Osteocyte (in vitro differentiated cells): ENCODE results near the gene EIF2S2. TPM values are rescaled to one million over a fixed set of nuclear protein-coding genes. Genes with fewer than 3 reads are reported as not detected.

ENCODE experiments used
- DNase-seq: peaks from one replicate; pipeline ENCODE4 v3.0.0; 2021; ENCODE audit warnings: mixed read lengths; ENCODE audit not compliant: unreplicated experiment; ENCODE audit errors: extremely low spot score
- H3K27ac Mint-ChIP-seq: one replicate; pipeline ENCODE4 v1.8.0; 2021; ENCODE audit warnings: mild to moderate bottlenecking, mixed read lengths; ENCODE audit not compliant: unreplicated experiment
- H3K27me3 Mint-ChIP-seq: one replicate; pipeline ENCODE4 v1.8.0; 2021; ENCODE audit warnings: mixed read lengths; ENCODE audit not compliant: unreplicated experiment
- H3K36me3 Mint-ChIP-seq: one replicate; pipeline ENCODE4 v1.8.0; 2021; ENCODE audit warnings: mixed read lengths; ENCODE audit not compliant: unreplicated experiment
- H3K4me1 Mint-ChIP-seq: one replicate; pipeline ENCODE4 v1.8.0; 2021; ENCODE audit warnings: mixed read lengths; ENCODE audit not compliant: unreplicated experiment
- H3K4me3 Mint-ChIP-seq: one replicate; pipeline ENCODE4 v1.8.0; 2021; ENCODE audit warnings: mild to moderate bottlenecking, moderate library complexity, mixed read lengths; ENCODE audit not compliant: unreplicated experiment
- H3K9me3 Mint-ChIP-seq: one replicate; pipeline ENCODE4 v1.8.0; 2021; ENCODE audit warnings: mixed read lengths; ENCODE audit not compliant: unreplicated experiment
- CTCF ChIP-seq: fragments of 200-600 bp; sonication (generic); IDR thresholded peaks from 2 replicates; pipeline ENCODE4 v1.5.0; 2021; ENCODE audit warnings: antibody characterized with exemption, mild to moderate bottlenecking, moderate library complexity
- total RNA-seq: library from RNA; stranded (reverse); gene quantifications from 2 replicates; pipeline ENCODE4 v1.2.1, GENCODE V29; 2021

Gene EIF2S2
- total RNA-seq, 1 donor from 2014 or later: 87.9 TPM

- no peak overlapping the region for H3K27ac Mint-ChIP-seq
- DNase-seq: no peak
- H3K4me3 Mint-ChIP-seq: no peak overlapping the region
- peaks cover 7% of the 10 kb centered on the region for H3K4me1 Mint-ChIP-seq
- H3K36me3 Mint-ChIP-seq: no peaks in the 10 kb centered on the region
- no peak for TF ChIP-seq CTCF
- no peaks in the 10 kb centered on the region for H3K9me3 Mint-ChIP-seq
- H3K27me3 Mint-ChIP-seq: no peaks in the 10 kb centered on the region
Measured at GRCh38 chr20:34049389-34049788, 62.7 kb downstream of the EIF2S2 start.

GRCh38 chr20:34047917-34048316, 64.1 kb downstream of the EIF2S2 start:
- no peaks in the 10 kb centered on the region for H3K9me3 Mint-ChIP-seq
- no peak overlapping the region for H3K27ac Mint-ChIP-seq
- peaks cover 9% of the 10 kb centered on the region for H3K4me1 Mint-ChIP-seq
- no peaks in the 10 kb centered on the region for H3K27me3 Mint-ChIP-seq
- no peak for TF ChIP-seq CTCF
- no peak for DNase-seq
- H3K4me3 Mint-ChIP-seq: no peak overlapping the region
- H3K36me3 Mint-ChIP-seq: no peaks in the 10 kb centered on the region

GRCh38 chr20:34047010-34047687, 64.9 kb downstream of the EIF2S2 start:
- Mint-ChIP-seq H3K4me3 (no peak overlapping the region), H3K9me3 (no peaks in the 10 kb centered on the region), H3K36me3 (no peaks in the 10 kb centered on the region), H3K27ac (no peak overlapping the region), H3K4me1 (peaks cover 17% of the 10 kb centered on the region), H3K27me3 (no peaks in the 10 kb centered on the region)
- no peak for TF ChIP-seq CTCF
- no peak for DNase-seq

GRCh38 chr20:34045930-34046725, 65.9 kb downstream of the EIF2S2 start:
- Mint-ChIP-seq H3K36me3 (no peaks in the 10 kb centered on the region), H3K4me1 (peaks cover 17% of the 10 kb centered on the region), H3K27me3 (no peaks in the 10 kb centered on the region), H3K4me3 (no peak overlapping the region), H3K27ac (no peak overlapping the region), H3K9me3 (no peaks in the 10 kb centered on the region)
- no peak for TF ChIP-seq CTCF
- DNase-seq: no peak

GRCh38 chr20:34045294-34045693, 66.7 kb downstream of the EIF2S2 start:
- H3K4me3 Mint-ChIP-seq: no peak overlapping the region
- no peaks in the 10 kb centered on the region for H3K36me3 Mint-ChIP-seq
- no peak for DNase-seq
- no peaks in the 10 kb centered on the region for H3K27me3 Mint-ChIP-seq
- peaks cover 17% of the 10 kb centered on the region for H3K4me1 Mint-ChIP-seq
- no peaks in the 10 kb centered on the region for H3K9me3 Mint-ChIP-seq
- H3K27ac Mint-ChIP-seq: no peak overlapping the region
- no peak for TF ChIP-seq CTCF
